HG03439 (cell line): ENCODE results near the gene ZNF429.
"Not testable (repeated sequence)": the region's sequence is repeated elsewhere in the genome, so short reads cannot be mapped to it uniquely, and the experiment has no call there.

Source experiments
- ATAC-seq: cut with Tn5 transposase; IDR thresholded peaks from one replicate; pipeline ENCODE4 v1.9.1; 2021; ENCODE audit warnings: mild to moderate bottlenecking, moderate library complexity; ENCODE audit not compliant: unreplicated experiment

ZNF429 gene

GRCh38 chr19:21587549-21587948 is 82.1 kb downstream of the ZNF429 start:
- no peak for ATAC-seq

DNA sequence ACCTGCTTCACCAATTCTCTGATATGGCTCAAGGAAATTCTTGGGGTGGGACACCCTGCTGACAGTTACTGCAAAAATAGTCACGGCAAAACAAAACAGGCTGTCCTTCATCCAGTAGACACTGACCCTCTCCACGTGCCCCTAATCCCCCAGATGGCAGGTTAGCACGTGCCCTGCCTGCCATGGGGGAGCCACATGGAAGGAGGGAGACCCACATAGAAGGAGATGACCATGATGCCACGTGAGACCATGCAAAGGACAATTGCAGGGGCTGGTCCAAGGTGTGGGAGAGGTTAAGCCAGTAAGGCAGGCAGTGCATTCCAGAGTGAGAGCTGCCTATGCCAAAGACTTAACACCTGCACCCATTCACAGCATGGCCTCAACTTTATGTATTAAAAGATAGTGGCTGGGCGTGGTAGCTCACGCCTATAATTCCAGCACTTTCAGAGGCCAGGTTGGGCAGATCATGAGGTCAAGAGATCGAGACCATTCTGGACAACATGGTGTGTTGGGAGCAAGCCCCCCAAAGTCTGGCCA is 82.7 kb downstream of the ZNF429 start:
- no peak for ATAC-seq

GRCh38 chr19:21590867-21591266 is 85.5 kb downstream of the ZNF429 start:
- no peak for ATAC-seq

DNA sequence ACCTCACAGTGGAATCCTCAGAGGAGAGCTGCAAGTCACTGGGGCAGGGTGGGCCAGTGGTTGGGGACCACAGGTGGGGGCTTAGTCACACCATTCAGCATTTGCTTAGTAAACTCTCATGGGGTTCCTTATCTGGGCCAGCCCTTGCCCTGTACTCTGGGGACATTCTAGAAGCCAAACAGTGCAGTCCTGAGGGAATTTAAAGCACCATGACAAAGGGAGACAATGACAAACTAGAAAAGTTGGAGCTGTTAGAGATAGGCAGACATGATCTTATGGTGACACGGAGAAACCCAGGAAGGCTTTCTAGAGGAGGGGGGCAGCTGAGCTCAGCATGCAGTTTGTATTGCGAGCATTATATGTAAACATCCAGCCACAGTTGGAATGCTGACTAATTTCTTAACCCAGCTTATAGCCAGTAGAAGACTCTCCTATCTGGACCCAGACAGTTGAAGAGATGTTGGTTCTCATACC is 87.6 kb downstream of the ZNF429 start:
- ATAC-seq = no peak

- no peak for ATAC-seq
Measured at GRCh38 chr19:21593502-21593901, 88.1 kb downstream of the ZNF429 start.

- ATAC-seq = no peak
Measured at GRCh38 chr19:21593934-21594820, 88.8 kb downstream of the ZNF429 start.

DNA sequence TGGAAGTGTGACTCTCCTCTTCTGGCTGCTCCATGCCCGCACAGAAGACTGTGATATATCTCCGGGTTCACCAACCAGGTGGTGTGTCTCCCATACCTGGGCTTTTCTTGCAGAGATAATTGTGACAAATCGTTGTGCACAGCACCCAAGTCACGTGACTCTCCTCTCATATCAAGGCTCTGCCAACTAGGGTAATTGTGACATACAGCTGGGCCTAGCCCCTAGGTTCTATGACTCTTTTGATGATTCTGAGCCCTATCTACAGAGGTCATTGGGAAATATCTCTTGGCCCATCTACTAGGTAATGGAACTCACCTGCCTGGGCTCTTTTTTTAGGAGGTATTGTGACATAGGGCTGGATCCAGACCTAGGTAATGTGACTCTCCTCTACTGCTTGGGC is 89.8 kb downstream of the ZNF429 start:
- no peak for ATAC-seq

GRCh38 chr19:21602082-21602658 is 96.8 kb downstream of the ZNF429 start:
- no peak for ATAC-seq

GRCh38 chr19:21602659-21603430 is 97.4 kb downstream of the ZNF429 start:
- ATAC-seq = not testable (repeated sequence)

GRCh38 chr19:21603431-21604231 is 98.2 kb downstream of the ZNF429 start:
- ATAC-seq = no peak

GRCh38 chr19:21604351-21604926 is 99.0 kb downstream of the ZNF429 start:
- ATAC-seq = no peak
